AG10803 (cell line): ENCODE measurements around the gene CDK14.
A peak's percentile ranks its signal among the peaks of the same experiment; 100 is the strongest.
"Not testable (repeated sequence)": the region's sequence is repeated elsewhere in the genome, so short reads cannot be mapped to it uniquely, and the experiment has no call there.

Experiments
- DNase-seq: peaks from one replicate; pipeline ENCODE4 v3.0.0; 2010; ENCODE audit warnings: low read depth
- H3K4me3 ChIP-seq: 2 replicates; pipeline ENCODE4 v1.5.1; 2011; ENCODE audit warnings: mild to moderate bottlenecking, low read length, control low read depth
- CTCF ChIP-seq: conservative IDR thresholded peaks from 2 replicates; pipeline ENCODE4 v1.5.1; 2011; ENCODE audit warnings: mild to moderate bottlenecking, low read length, control low read depth, inconsistent platforms

Gene CDK14

GRCh38 chr7:90777465-90777864 is 181.3 kb downstream of the CDK14 start:
- no peak for TF ChIP-seq CTCF
- H3K4me3 ChIP-seq: no peak overlapping the region
- no peak for DNase-seq

GRCh38 chr7:90777886-90778285 is 181.8 kb downstream of the CDK14 start:
- no peak for TF ChIP-seq CTCF
- DNase-seq: no peak
- no peak overlapping the region for H3K4me3 ChIP-seq

DNA sequence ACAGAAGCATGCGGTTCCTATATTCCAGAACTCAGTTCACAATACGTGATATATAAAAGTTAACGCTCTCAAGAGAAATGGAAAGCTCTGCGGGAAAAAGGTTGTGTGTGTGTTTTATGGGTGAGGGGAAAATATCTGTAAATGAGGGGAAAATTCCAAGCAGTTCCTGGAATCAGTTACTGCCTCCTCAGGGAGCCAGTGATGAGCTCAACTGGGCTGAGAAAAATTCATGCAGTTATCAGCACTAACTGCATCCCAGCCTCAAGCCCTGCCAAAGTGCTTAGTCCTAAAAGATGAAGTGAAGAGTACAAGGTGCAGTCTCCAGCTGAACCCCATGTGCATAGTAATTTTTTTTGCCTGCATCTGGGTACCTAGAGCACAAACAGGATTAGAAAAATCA is 191.9 kb downstream of the CDK14 start:
- DNase-seq: peak; percentile 46
- H3K4me3 ChIP-seq: no peak overlapping the region
- no peak for TF ChIP-seq CTCF

- no peak for DNase-seq
- no peak for TF ChIP-seq CTCF
- H3K4me3 ChIP-seq: no peak overlapping the region
These were observed 193.7 kb downstream of the CDK14 start for GRCh38 chr7:90789736-90790306.

DNA sequence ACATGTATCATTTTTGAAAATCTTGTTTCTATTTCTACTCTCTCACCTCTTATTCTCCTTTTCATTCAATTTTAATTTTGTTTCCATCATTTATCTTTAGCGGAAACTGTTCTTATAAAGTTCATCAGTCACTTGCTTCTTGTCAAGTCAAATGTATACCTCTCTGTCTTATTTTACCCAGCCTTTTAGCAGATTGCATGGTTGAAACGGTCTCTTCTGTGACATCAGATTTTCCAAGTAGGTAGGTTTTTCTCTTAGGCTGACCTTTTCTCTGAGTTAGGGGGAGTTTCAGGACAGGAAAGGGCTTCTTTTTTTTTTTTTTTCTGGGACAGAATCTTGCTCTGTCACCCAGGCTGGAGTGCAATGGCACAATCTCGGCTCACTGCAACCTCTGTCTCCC is 195.5 kb downstream of the CDK14 start:
- no peak overlapping the region for H3K4me3 ChIP-seq
- no peak for TF ChIP-seq CTCF
- no peak for DNase-seq

DNA sequence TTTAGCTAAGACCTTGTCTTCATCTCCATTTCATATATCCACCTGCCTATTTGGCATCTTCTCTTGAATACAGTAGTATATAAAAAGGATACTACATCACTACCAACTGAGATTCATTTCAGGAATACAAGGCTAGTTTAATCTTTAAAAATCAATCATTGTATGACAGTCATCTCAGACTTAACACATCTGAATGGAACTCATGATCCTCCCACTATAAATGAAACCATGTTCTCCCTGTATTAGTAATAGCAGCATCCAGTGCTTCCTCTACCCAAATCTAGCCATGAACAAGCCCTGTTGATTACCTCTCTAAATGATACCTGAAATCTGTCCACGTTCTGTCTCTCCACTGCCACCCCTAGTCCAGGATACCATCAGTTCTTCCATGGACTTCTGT is 196.2 kb downstream of the CDK14 start:
- no peak overlapping the region for H3K4me3 ChIP-seq
- TF ChIP-seq CTCF: no peak
- no peak for DNase-seq

DNA sequence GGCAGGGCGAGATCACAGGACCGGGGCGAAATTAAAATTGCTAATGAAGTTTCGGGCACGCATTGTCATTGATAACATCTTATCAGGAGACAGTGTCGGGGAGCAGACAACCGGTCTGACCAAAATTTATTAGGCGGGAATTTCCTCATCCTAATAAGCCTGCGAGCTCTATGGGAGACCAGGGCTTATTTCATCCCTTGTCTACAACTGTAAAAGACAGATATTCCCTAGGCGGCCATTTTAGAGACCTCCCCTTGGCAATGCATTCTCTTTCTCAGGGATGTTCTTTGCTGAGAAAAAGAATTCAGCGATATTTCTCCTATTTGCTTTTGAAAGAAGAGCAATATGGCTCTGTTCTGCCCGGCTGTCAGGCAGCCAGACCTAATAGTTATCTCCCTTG is 198.1 kb downstream of the CDK14 start:
- not testable (repeated sequence) for H3K4me3 ChIP-seq, DNase-seq

DNA sequence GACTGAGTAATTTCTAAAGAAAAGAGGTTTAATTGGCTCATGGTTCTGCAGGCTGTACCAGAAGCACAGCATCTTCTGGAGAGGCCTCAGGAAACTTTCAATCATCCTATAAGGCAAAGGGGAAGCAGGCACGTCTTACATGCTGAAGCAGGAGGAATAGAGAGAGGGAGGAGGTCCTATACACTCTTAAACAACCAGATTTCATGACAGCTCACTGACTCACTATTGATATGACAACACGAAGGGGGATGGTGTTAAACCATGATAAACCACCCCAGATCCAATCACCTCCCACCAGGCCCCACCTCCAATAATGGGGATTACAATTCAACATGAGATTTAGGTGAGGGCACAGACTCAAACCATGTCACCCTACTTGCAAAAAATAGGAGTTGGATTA is 201.5 kb downstream of the CDK14 start:
- TF ChIP-seq CTCF: no peak
- no peak for DNase-seq

More for the DNA sequence above, 201.5 kb downstream of the CDK14 start:
- H3K4me3 ChIP-seq: no peak overlapping the region
